ENCODE data around the gene NOX4.
"Not testable (repeated sequence)": the region's sequence is repeated elsewhere in the genome, so short reads cannot be mapped to it uniquely, and the experiment has no call there.

Gene NOX4

DNA sequence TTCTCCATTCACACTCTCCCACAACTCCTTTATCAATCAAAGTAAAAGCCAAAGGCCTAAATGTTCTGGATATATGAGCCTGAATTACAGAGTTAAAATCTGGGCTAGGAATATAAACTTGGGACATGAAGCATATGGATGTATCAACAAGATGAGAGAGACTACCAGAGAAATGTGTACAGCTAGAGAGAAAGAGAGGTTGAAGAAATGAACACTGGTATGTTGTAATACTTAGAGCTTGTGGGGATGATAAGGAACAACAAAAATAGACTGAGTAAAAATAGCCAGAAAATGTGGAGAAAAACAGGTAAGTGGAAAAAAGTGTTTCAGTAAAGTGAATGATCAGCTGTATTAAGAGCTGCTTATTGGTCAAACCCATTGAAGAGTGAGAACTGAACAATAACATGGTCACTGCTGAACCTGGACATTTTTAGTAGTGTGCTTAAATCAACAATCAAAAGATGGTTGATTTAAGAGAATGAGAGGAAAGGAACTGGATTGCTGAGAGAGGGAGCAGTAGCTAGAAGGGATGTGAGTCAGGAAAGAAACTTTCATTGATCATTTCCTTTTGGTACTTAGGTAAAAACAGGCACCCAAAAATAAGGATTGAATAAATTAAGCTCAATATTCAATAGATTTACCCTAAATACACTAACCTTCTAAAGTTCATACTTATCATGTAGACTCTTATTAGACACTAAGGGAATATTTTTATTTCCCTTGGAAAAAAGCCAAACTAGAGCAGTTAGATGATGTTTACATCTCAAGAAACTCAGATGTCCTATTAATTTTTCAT lies 111.0 kb downstream of the NOX4 start:
- not testable (repeated sequence) for DNase-seq (ENCODE audit: low read depth)

DNA sequence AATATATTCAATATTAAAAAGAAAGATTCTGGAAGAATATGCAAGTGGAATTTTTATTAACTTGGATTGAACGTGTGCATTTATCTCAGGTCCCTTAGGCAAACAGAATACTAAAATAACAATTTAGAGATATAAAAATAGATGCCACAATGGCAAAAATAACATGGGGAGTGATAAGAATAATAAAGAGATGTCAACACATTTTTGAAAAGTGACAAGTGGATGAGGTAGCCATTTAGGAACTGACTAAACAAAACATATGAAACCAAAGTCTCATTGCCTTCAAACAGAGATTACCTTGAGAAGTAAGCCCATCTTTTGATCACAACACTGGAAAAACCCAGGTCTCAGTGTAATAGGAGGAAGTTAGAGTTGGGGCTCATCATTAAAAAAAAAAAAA lies 112.2 kb downstream of the NOX4 start:
- not testable (repeated sequence) for DNase-seq (ENCODE audit: low read depth)

DNA sequence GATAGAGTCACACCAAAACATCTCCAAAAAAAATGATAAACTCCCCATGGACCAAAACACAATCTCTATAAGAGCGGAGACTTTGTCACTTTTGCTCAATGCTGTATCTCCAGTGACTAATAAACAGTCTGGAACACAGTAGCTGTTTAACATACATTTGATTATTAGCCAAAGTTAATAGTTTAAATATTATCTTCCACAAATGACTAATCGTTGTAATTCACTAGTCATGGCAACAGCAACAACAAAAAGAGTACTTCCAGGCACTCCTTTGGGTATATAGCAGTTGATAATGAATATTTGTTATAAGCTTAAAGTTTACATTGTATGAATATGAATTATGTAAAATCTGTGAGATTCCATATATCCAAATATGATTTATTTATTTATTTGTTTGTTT lies 121.8 kb downstream of the NOX4 start:
- DNase-seq (ENCODE audit: low read depth), result not testable (repeated sequence)

DNA sequence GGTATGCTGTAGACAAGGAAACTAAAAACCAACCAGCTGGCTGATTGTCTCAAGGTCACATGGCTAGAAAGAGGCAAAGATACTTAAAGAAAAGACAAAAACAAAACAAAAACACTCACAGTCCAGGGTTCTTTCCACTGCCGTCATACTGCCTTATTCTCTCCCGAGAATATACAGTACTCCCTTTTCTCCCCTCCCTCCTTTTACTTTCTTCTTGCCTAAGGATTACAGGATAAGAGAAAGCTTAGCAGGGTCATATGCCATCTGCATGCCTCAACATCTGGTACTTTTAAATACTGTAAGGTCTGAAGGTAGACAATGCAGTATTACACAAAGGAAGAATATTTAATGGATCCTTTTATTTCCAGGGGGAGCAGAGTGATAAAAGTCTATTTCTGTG lies 126.3 kb downstream of the NOX4 start:
- not testable (repeated sequence) for DNase-seq (ENCODE audit: low read depth)

DNA sequence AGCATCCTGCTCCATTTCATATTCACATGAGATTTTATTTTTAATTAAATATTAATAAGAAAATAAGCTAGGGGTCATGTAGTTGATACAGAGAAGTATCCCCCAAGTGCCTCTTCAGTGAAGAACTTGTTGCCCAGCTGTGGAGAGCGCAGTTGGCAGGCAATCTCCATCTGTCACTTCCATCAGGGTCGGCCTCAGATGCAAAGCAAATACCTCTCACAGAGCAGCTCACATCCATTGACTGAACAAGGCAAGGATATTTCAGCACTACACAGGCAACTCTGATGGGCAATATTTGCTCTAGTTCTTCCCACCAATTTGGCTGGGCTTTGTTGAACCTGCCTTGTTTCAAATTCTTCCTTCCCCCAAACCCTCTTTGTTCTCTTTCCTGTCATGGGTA lies 129.4 kb downstream of the NOX4 start:
- no peak for DNase-seq (ENCODE audit: low read depth)

DNA sequence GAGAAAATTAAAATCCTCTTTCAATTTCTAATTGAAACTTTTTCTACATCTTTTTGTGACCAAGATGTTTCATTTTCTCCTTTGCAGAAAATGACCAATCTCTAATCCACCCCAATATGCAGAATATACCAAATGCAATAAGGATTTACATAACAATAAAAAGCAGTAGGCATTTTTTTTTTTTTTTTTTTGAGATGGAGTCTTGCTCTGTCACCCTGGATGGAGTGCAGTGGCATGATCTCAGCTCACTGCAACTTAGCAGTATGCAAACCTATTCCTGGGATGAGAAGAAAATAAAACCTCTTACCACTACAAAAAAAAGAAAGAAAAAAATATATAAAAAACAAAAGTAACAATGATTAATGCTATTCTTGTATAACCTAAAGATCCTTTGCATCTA lies 132.0 kb downstream of the NOX4 start:
- not testable (repeated sequence) for DNase-seq (ENCODE audit: low read depth)

DNA sequence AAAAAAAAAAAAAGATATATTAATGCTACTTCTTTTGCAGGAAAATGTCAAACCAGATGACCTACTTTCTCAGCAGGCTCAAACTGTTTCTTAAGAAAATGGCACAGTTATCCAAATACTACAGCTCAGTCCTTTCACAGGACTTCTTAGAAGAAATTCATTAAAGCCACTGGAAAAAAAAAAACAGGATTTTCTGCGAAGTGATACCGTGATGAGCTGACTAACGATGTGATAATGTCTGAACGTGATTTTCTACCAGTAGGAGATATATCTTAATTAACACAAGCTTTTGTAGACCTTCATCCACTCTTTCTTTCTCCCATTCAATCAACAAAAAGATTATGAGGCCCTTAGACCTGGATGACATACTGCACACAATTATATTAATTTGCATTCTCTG lies 132.4 kb downstream of the NOX4 start:
- no peak for DNase-seq (ENCODE audit: low read depth)

DNA sequence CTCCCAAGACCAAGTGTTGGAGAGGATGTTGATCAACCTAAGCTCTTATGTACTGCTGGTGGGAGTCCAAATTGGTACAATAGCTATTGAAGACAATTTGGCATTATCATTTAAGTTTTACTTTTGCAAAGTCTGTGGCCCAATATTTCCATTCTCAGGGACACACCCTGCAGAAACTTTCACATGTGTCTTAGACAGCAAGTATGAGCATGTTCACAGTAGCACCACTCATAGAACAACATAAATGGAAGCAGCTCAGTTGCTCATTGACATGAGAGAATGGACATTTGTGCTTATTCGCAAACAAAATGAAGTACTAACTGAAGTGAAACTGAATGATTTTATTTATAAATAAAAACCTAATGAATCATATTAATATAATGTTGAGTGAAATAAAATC lies 135.5 kb downstream of the NOX4 start:
- DNase-seq (ENCODE audit: low read depth), result no peak

DNA sequence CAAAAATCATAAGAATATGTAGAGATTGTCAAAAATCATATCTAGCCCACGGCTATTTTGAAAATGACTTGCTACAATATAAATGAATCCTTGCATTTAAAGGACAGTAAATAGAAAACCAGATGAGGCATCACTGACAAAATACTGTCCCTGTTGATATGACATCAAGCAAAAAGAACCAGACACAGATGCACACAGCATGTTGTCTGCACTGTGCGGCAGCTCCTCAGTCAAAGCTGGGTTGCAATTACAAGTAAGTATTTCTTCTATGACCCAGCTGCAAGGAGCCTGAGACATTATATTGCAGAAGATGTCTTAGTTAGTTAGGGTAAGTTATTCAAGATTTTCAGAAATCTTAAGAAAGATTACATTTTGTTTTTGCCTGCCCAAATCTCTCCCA lies 136.7 kb downstream of the NOX4 start:
- not testable (repeated sequence) for DNase-seq (ENCODE audit: low read depth)

DNA sequence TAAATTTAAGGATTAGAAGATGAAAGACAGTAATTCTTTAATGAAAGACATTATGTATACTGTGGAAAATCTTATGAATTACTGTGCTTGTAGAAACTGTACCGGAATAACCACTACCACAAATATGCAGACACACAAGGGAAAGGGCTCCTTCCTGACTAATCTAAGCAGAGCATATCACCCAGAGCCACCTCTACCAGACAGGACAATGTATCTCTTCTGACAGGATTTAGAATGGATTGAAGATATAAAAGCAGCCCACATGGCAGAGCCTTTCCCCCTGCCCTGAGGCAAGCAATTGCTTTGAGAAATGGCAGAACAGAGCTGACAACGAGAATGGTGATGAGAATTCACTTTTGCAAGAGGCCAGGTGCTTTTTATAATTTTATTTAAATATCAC lies 144.1 kb downstream of the NOX4 start:
- DNase-seq (ENCODE audit: low read depth), result no peak

DNA sequence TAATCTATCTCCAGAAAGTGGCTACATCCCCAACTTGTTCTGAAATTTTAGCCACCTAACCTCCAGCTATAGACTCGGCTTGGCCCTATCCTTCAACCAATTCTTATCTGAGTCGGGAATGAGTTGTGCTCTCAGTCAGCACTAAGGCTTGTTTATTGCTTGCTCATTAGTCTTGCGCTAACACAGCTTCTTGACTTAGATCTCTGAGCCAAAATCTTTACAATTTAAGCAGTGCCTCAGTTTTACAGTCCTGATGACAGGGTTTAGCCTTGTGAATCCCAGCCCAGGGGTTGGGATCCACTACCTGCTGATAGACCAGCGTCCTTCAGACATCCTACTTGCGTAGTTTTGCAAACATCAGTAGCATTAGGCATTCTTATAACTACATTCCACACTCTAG lies 144.6 kb downstream of the NOX4 start:
- no peak for DNase-seq (ENCODE audit: low read depth)

DNA sequence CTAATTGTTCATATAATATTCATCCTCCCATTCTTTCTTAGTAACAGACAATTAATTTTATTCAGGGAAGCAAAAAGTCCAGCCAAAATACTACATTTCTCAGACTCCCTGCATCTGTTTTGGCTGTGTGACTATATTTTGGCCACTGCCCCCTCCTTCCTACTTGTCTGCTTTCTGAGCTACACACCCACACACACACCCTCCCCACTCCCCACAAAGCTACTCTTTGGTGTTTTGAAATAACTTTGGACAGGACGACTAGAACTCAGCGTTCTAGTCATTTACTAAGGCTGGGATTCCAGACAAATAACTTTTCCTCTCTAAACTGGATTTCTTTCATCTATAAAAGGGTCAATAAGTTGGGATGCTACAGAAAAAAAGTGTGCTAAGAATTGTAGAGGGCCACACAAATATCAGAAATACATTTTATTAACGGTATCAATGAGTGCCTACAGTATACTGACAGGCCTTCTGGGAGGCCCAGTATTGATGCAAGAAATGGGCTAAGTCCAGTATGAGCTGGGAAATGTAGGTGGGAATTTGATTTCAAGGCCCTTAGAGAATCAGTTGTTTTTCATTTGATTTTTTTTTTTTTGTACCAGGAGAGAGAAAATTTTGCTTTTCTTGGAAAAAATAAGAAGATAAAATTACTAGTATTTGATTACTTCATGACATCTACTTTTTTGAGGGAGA lies 148.1 kb downstream of the NOX4 start:
- not testable (repeated sequence) for DNase-seq (ENCODE audit: low read depth)

DNA sequence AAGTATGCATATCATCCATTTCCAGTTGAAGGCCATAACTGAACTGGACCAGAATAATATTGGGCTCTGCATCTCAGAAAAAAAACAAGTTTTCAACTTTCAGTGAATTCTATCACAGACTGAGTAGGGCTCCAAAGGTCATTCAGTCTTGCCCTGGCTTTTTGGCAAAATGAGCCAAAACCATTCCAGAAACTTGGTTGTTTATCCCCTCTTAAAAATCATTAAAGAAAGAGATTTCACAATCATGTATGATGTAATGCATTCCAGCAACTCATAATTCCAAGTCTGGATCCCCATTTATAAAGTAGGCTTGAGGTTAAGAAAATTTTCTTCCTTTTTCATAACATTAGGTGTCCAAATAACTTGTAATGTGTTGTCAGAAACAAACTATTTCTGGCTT lies 150.7 kb downstream of the NOX4 start:
- not testable (repeated sequence) for DNase-seq (ENCODE audit: low read depth)

DNA sequence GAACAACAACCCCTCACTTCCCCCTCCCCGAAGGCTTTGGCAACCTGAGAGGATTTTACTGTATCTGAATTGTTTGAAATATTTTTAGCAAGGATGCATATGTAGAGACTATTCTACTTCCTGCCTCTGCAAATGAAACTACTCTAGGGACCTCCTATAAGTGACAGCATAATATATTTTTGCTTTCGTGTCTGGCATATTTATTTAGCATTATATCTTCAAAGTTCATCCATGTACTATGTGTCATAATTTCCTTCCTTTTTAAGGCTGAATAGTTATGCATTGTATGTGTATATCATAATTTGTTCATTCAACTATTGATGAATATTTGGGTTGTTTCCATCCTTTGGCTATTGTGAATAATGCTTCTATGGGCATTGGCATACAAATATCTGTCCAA lies 153.1 kb downstream of the NOX4 start:
- not testable (repeated sequence) for DNase-seq (ENCODE audit: low read depth)

DNA sequence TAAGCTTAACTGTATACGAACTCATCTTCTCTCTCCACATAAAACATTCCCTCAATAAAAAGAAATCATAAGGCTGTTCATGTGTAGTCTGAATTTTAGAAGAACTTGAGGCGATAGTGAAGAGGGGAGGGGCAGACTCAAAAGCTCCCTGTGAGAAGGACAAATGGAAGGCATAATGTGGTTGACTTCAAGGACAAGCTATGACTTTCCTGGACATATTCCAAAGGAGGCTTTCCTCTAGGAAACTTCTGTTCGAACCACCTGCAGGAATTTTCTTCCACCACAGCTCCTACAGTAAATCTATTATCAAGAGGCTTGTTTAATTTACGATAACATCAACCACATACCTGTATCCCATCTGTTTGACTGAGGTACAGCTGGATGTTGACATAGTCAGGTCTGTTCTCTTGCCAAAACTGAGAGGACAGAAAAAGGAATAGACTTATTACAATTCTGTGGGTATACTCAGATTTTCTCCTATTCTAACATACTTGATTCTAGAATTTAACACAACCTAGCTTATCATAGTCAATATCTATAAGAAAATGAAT lies 154.0 kb downstream of the NOX4 start:
- not testable (repeated sequence) for DNase-seq (ENCODE audit: low read depth)

DNA sequence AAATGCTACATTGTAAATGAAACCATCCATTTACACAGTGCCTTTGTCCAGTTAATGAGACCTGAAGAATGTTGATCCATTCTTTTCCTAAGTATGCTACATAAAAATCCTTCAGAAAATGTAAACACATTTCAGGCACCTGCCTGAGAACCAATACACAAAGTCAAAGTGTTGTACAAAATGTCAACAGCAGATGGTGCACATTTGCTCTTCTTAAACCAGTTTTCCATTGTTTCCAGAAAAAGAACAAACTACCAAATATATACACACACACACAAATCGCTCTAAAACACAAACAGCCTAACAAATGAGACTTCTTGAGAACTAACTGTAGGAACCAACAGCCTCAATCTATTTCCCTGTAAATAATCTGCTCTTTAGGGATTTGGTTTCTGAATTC lies 157.5 kb downstream of the NOX4 start:
- not testable (repeated sequence) for DNase-seq (ENCODE audit: low read depth)

DNA sequence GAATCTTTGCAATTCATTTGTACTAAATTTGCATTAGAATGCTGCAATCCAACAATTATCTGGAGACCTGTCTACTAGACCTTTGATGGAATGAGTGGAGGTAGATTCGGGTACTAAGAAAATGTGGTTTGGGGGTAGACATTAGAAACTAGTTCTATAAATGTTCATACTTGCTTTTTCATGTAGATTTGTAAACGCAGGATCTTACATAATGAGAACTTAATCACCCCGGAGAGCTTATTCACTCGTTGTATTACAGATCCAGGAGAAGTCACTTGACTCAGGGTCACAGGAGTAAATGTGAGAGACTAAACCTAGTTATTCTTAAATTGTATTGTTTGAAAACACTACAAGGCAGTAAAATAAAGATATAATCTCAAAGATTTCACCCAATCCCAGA lies 159.2 kb downstream of the NOX4 start:
- DNase-seq (ENCODE audit: low read depth), result not testable (repeated sequence)

DNA sequence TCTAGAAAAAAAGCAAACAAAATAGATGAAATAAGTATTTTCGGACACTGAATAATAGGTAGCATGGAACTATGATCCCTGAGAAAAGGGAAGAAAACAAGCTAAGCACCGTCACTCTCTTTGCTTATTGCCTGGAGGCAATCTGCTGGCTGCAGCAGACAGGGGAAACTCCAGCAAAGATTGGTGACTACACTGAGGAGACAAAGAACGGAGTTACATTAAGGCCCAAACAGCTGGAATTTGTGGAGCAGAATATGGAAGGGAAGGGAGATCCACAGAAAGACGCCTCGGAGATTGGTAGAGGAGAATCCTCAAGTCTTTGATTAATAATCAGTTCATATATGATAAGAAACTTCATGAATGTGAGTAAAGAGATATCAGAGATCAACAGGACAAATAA lies 163.3 kb downstream of the NOX4 start:
- DNase-seq (ENCODE audit: low read depth), result no peak

DNA sequence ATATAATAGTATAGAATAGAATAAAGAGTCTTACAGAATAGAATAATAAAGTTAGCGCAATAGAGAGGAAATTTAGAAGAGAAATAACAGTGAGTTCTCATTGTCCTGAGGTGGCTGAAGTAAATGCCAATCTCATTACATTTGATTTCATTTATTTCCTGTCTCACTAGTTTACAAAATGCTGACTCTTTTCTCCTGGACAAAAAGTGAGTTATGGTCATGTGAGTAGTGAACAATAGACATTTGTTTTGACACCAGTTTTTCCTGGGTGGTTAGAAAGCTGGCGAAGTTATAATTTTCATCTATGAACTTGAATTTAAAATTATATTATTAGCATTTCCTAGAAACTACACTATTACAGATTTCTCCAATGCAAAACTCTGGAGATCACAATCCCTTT lies 169.8 kb downstream of the NOX4 start:
- DNase-seq (ENCODE audit: low read depth), result no peak

DNA sequence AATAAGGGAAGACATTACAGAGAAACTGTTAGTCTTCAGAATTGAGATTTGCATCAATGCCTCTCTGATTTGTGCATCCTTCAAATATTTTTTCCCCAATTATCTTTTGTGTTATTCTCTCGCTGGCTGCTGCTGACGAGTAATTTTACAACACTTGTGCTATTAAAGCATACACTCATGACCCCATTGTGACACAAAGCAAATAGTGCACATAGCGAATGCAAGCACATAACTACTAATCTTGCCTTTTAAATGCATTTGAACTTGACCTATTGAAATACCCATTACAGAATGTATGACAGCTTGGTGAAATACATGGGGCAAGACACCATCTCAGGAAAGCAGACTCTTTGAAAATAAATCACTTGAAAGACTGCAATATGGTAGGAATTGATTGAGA lies 180.6 kb downstream of the NOX4 start:
- DNase-seq (ENCODE audit: low read depth), result not testable (repeated sequence)

DNA sequence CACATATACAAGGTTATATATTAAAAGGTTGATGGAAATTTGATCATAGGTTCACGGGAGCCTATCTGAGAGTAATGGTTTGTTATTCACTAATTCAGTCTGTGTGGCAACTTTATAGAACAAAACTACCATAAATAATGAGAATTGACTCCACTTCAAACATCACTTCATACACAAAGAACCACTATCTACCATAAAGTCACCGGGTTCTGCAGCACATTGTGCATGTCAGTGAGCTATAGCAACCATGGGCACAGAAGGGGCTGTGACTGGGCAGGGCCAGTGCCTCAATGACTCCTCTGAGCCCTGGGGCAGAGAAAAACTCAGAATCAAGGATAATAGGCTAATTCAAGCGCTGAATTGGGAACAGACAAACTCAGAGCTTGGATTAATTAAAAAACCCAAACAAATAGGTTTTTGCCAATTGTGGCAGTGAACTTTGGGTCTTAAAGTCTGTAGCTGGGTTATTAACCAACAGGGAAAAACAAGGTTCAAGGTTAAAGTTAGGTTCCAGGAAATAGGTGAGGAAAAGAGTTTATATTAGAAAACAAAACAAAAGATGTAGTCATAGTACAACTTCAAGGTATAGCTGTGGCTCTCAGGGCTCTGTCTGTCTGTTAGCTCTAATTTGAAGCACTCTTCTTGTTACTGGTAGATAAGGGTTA lies 181.7 kb downstream of the NOX4 start:
- DNase-seq (ENCODE audit: low read depth), result not testable (repeated sequence)

DNA sequence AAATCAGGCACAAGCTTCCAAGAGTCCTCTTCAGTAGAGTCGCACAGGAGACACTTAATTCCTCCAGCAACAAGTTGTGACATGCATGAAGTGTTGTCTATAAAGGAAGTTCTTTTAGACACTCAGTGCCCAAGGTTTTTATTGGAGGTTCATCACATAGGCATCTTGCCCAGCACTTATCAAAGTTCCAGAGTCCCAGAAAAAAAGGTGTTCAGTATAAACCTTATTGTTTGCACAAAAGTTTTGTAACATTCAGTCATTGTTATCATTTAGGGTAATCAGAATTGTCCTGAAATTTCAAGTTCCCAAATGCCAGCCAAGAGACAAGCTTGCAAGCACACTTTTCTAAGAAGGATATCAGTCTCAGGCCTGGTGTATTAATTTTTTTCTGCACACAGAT lies 182.9 kb downstream of the NOX4 start:
- not testable (repeated sequence) for DNase-seq (ENCODE audit: low read depth)

DNA sequence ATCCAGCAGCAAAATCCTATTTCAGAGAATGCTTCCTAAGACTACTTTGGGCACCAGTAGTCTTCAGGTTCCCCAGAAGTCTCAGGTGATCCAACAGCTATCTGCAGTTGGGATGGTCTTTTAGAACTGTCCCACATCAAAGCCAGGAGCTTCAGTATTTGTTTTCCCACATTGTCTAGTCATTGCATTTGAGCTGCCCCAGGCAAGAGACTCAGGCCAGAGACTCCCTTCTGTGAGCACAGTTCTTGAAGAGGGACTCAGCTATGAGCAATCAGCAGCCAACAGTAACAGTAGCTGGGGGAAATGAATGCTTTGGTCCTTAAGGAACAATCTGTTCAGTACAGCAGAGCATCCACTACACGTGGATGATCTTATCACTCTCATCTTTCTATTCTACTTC lies 188.1 kb downstream of the NOX4 start:
- DNase-seq (ENCODE audit: low read depth), result not testable (repeated sequence)

Data from activated T-cell treated with anti-CD3 and anti-CD28 coated beads for 48 hours (primary cell).